Chondrocyte (in vitro differentiated cells): ENCODE measurements around the gene ARHGAP24. TPM values are rescaled to one million over a fixed set of nuclear protein-coding genes. Genes with fewer than 3 reads are reported as not detected.

Experiments
- DNase-seq: peaks from one replicate; pipeline ENCODE4 v3.0.0; 2021; ENCODE audit warnings: mixed read lengths, low spot score
- H3K27ac Mint-ChIP-seq: one replicate; pipeline ENCODE4 v1.8.0; 2021; ENCODE audit warnings: mild to moderate bottlenecking, moderate library complexity, mixed read lengths; ENCODE audit not compliant: unreplicated experiment
- H3K27me3 Mint-ChIP-seq: 2 replicates; pipeline ENCODE4 v1.8.0; 2021; ENCODE audit warnings: low read depth, mixed read lengths
- H3K36me3 Mint-ChIP-seq: 2 replicates; pipeline ENCODE4 v1.8.0; 2021; ENCODE audit warnings: low read depth, mixed read lengths
- H3K4me1 Mint-ChIP-seq: 2 replicates; pipeline ENCODE4 v1.8.0; 2021; ENCODE audit warnings: low read depth, mild to moderate bottlenecking, mixed read lengths
- H3K4me3 Mint-ChIP-seq: one replicate; pipeline ENCODE4 v1.8.0; 2021; ENCODE audit warnings: mild to moderate bottlenecking, moderate library complexity, mixed read lengths; ENCODE audit not compliant: unreplicated experiment
- H3K9me3 Mint-ChIP-seq: 2 replicates; pipeline ENCODE4 v1.8.0; 2021; ENCODE audit warnings: low read depth, mixed read lengths
- total RNA-seq: library from RNA; stranded (reverse); gene quantifications from 3 replicates; pipeline ENCODE4 v1.2.1, GENCODE V29; 2021
- TF ChIP-seq, protein P1 (sequence below): fragments of 200-600 bp; sonication (generic); IDR thresholded peaks from 2 replicates; pipeline ENCODE4 v1.5.0; 2021; ENCODE audit warnings: antibody characterized with exemption, mild to moderate bottlenecking, moderate library complexity

Gene ARHGAP24
- total RNA-seq, 1 donor from 2014 or later = 22.0 TPM

DNA sequence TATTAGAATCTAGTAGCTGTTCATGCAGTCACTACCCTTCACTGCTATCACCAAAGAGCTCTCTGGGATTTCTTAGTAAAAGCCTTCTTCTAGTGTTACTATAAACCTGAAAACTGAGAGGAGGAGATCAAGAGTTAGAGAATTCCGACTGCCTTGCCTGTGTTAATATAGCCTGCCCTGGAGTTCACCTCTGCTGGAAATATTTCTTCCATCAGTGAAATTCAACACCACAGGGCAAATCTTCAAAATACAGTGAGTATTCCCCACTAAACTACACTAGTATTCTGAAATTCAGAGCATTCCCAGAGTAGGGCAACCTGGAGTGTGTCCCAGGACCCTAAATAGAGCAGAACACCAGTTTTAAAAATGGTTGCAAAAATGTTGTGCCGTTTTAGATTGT lies 301.1 kb downstream of the ARHGAP24 start:
- DNase-seq = no peak

DNA sequence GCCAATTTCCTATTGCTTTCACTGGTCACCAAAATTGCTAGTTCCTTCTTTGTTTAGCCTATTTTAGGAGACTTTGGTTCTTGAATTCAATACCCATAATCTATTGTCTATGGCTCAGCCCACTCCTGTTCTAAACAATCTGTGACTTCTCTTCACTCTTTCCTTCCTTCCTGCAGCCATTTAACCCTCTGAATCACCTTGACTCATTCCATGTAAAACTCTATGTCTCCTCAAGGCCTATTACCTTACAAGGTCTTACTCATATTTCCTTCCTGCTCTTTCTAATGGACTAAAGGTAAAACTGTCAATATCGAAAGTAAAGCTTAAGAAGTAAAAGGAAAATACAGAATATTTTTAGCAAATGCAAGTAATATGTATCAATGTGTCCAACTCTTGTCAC lies 301.6 kb downstream of the ARHGAP24 start:
- DNase-seq = no peak
- peaks cover 36% of the 10 kb centered on the region for H3K4me1 Mint-ChIP-seq

More for the DNA sequence above, 301.1 kb downstream of the ARHGAP24 start:
- Mint-ChIP-seq H3K27me3 (no peaks in the 10 kb centered on the region), H3K4me3 (no peak overlapping the region), H3K4me1 (peaks cover 34% of the 10 kb centered on the region), H3K9me3 (no peaks in the 10 kb centered on the region), H3K27ac (no peak overlapping the region), H3K36me3 (no peaks in the 10 kb centered on the region)
- TF ChIP-seq, protein P1, sequence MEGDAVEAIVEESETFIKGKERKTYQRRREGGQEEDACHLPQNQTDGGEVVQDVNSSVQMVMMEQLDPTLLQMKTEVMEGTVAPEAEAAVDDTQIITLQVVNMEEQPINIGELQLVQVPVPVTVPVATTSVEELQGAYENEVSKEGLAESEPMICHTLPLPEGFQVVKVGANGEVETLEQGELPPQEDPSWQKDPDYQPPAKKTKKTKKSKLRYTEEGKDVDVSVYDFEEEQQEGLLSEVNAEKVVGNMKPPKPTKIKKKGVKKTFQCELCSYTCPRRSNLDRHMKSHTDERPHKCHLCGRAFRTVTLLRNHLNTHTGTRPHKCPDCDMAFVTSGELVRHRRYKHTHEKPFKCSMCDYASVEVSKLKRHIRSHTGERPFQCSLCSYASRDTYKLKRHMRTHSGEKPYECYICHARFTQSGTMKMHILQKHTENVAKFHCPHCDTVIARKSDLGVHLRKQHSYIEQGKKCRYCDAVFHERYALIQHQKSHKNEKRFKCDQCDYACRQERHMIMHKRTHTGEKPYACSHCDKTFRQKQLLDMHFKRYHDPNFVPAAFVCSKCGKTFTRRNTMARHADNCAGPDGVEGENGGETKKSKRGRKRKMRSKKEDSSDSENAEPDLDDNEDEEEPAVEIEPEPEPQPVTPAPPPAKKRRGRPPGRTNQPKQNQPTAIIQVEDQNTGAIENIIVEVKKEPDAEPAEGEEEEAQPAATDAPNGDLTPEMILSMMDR = no peak

DNA sequence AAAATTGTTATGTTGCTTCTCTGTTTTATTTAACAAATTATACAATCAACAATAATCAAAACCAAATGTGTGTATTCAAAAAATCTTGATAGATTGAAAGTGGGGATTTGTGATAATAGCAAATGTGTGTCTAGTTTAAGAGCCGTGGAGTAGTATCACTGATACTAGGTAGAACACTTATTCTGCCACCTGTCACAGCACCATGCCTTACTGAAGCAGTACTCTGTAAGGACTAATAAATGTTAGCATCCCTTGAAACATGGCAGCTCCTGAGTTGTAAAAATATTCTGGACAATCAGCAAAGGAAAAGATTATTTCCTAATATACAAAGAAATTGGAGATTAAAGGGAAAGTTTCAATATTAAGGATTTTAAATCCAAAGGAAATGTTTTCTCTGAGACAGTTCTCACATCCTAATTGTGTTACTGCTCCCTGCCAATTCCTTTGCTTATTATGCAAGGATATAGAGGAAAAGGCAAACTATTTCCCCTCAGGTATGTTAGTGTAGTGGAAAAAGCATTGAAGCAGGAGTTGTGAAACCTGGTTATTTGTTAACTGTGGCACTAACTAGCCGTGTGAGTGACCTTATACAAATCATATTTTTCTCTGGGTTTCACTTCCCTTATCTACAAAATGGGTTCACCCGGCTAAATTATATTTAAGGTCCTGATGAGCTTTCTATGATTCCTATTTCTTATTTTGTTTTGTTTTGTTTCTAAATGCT lies 303.1 kb downstream of the ARHGAP24 start:
- Mint-ChIP-seq H3K27ac (peak overlapping the region; percentile 92), H3K4me3 (peak overlapping the region; percentile 85), H3K9me3 (no peaks in the 10 kb centered on the region), H3K27me3 (no peaks in the 10 kb centered on the region), H3K36me3 (no peaks in the 10 kb centered on the region), H3K4me1 (peaks cover 42% of the 10 kb centered on the region)
- TF ChIP-seq, protein P1 = no peak
- no peak for DNase-seq

More for the DNA sequence above, 301.6 kb downstream of the ARHGAP24 start:
- Mint-ChIP-seq H3K27ac (no peak overlapping the region), H3K36me3 (no peaks in the 10 kb centered on the region), H3K9me3 (no peaks in the 10 kb centered on the region), H3K4me3 (no peak overlapping the region), H3K27me3 (no peaks in the 10 kb centered on the region)
- TF ChIP-seq, protein P1 = no peak

DNA sequence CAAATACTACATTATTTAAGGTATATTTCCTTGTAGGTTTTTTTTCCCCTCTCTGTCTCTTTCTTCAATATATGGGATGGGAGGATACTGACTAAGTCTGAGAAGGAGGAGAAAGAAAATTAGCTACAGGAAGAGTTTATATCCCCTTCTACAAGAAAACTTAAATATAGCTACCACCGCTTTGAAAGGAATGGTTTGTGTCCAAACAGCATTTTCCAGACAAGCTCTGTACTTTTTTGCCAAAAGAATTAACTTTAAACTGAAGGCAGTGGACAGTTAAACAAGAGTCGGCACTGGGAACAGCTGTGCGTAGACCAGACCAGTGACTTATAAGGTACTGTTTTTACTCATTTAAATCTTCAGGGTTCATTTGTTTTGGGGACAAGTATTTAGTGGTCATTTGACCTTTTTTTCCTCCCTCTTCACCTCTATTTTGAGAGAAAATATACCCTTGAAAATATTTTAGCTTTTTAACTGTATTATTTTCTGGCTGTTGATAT lies 303.7 kb downstream of the ARHGAP24 start:
- H3K27ac Mint-ChIP-seq = peak overlapping the region; percentile 92
- no peak for DNase-seq
- peaks cover 49% of the 10 kb centered on the region for H3K4me1 Mint-ChIP-seq

DNA sequence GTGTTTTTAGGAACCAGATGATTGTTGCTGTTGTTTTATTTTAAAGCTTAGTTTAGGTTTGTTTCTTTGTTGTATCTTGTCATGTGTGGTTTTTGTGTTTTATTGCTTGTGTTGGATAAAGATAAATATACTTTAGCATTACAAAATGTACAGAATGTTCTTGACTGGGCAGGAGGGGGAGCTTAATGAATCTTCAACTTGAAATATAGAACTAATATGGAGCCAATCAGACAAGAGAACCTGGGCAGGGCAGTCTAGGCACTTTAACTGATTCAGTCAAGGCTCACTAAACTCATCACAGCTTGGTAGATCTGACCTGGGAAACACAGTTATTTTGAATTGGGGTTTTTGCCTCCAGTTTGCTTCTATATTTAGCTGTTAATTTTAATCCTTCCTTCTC lies 304.2 kb downstream of the ARHGAP24 start:
- H3K36me3 Mint-ChIP-seq = no peaks in the 10 kb centered on the region
- H3K4me3 Mint-ChIP-seq = peak overlapping the region; percentile 85
- H3K4me1 Mint-ChIP-seq = peaks cover 53% of the 10 kb centered on the region
- H3K27me3 Mint-ChIP-seq = no peaks in the 10 kb centered on the region
- H3K27ac Mint-ChIP-seq = peak overlapping the region; percentile 92
- TF ChIP-seq, protein P1 = peak; percentile 67
- no peak for DNase-seq
- H3K9me3 Mint-ChIP-seq = no peaks in the 10 kb centered on the region

More for the DNA sequence above, 303.7 kb downstream of the ARHGAP24 start:
- TF ChIP-seq, protein P1 = no peak
- H3K27me3 Mint-ChIP-seq = no peaks in the 10 kb centered on the region
- H3K9me3 Mint-ChIP-seq = no peaks in the 10 kb centered on the region
- no peaks in the 10 kb centered on the region for H3K36me3 Mint-ChIP-seq
- H3K4me3 Mint-ChIP-seq = peak overlapping the region; percentile 85
